Stimulated activated CD4-positive, alpha-beta T cell treated with anti-CD3 and anti-CD28 coated beads, TNF-alpha, amount 100 ng/mL, for 24 hours (primary cell): ENCODE data around the gene COX6B2.

Source experiments
- DNase-seq, 3 experiments: peaks; one replicate each; pipeline ENCODE4 v3.0.0-alpha.2; 2020; ENCODE audit warnings: low read depth in 3 of 3

The COX6B2 gene

GRCh38 chr19:55312621-55313512 lies 41.7 kb downstream of the COX6B2 start:
- no peak for DNase-seq

GRCh38 chr19:55311797-55312196 lies 42.7 kb downstream of the COX6B2 start:
- DNase-seq = no peak

- no peak for DNase-seq
Measured at GRCh38 chr19:55311397-55311796, 43.1 kb downstream of the COX6B2 start.

- DNase-seq = no peak
Measured at GRCh38 chr19:55310498-55310897, 44.0 kb downstream of the COX6B2 start.

- no peak for DNase-seq
Measured at GRCh38 chr19:55309448-55309847, 45.1 kb downstream of the COX6B2 start.

GRCh38 chr19:55308281-55308680 lies 46.2 kb downstream of the COX6B2 start:
- no peak for DNase-seq

GRCh38 chr19:55306712-55307111 lies 47.8 kb downstream of the COX6B2 start:
- DNase-seq = no peak

- no peak for DNase-seq
Measured at GRCh38 chr19:55305983-55306562, 48.4 kb downstream of the COX6B2 start.

- DNase-seq = peak in 2 of 3 experiments; percentile 29 to 43
Measured at GRCh38 chr19:55305491-55305890, 49.0 kb downstream of the COX6B2 start.

- no peak for DNase-seq
Measured at GRCh38 chr19:55304980-55305379, 49.5 kb downstream of the COX6B2 start.

GRCh38 chr19:55304279-55304978 lies 50.1 kb downstream of the COX6B2 start:
- DNase-seq = peak in 1 of 3 experiments; percentile 23

- DNase-seq = no peak
Measured at GRCh38 chr19:55303477-55303876, 51.0 kb downstream of the COX6B2 start.

- no peak for DNase-seq
Measured at GRCh38 chr19:55302318-55302703, 52.2 kb downstream of the COX6B2 start.

GRCh38 chr19:55301459-55302317 lies 52.8 kb downstream of the COX6B2 start:
- DNase-seq = peak; percentile 92 to 96 (median 94)

GRCh38 chr19:55300886-55301458 lies 53.5 kb downstream of the COX6B2 start:
- DNase-seq = no peak

- no peak for DNase-seq
Measured at GRCh38 chr19:55299991-55300390, 54.5 kb downstream of the COX6B2 start.
